GM21528 (cell line): Measurements from ENCODE around the gene LURAP1L.
"Not testable (repeated sequence)": the region's sequence is repeated elsewhere in the genome, so short reads cannot be mapped to it uniquely, and the experiment has no call there.

Source experiments
- ATAC-seq: cut with Tn5 transposase; IDR thresholded peaks from one replicate; pipeline ENCODE4 v1.9.1; 2021; ENCODE audit warnings: mild to moderate bottlenecking, moderate library complexity; ENCODE audit not compliant: unreplicated experiment, low FRiP score

LURAP1L gene

DNA sequence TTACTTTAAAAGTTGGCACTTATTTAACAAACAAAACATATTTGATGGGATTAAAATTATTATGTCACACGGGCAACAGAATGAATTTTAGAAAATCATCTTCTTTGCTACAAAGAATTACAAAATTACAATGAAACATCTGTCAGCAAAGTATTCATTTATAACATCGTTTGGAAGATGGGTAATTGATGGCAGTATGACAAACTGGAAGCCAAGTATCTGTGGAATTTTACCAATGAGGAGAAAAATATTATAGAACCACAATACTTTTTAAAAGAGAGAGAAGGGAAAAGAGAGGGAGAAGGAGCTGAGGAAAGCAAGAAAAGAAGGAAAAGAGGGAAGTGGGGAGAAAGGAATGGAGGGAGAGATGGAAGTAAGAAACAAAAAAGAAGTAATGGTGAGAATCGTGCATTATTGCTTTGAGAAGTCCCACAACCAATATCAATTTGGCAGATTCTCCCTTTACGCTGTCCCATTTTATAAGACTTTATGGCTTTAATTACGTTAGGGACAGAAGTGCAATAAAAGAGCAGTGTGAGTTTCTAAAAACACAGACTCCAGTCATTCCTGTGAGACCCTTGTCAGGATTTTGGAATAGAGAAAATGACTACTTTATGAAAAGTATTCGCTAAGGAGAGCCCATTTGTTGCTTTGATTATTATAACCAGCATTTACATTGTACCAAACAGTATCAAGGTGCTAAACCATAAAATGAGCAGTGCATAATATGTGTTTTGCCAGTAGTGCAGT, 76.7 kb downstream of the LURAP1L start:
- ATAC-seq: no peak

DNA sequence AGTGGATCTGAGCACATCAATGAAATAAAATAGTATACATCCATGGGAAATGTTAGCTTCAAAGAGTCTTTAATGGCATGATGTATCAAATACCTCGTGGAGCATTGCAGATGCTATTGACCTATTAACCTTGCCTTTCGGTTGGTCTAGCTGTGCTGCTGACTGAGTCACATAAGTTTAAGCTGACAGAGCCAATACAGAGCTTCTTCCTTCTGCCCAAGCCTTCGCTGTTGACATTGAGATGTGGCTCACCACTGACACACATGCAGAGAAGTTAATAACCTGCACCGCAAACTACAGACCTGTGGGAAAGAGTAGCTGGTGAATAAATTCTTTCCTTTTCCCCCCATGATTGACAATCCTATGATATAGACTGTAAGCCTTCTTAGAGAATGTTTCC, 78.2 kb downstream of the LURAP1L start:
- no peak for ATAC-seq

DNA sequence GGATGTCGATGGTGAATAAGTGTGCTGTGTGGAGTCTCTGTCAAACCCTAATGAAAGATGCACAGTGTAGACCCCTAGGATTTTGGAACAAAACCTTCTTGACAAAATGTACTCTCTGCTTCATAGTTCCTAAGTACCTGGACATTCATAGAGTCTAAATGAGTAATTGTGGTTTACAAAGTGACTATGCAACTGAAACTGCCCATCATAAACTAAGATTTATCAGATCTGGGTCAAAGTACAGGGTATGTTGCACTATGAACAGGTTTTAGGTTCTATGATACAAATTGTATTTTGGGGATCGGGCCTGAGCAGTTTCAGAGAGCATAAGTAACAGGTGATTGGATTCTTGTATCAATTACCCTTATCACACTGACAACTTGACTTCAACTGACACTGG, 79.4 kb downstream of the LURAP1L start:
- ATAC-seq: no peak

DNA sequence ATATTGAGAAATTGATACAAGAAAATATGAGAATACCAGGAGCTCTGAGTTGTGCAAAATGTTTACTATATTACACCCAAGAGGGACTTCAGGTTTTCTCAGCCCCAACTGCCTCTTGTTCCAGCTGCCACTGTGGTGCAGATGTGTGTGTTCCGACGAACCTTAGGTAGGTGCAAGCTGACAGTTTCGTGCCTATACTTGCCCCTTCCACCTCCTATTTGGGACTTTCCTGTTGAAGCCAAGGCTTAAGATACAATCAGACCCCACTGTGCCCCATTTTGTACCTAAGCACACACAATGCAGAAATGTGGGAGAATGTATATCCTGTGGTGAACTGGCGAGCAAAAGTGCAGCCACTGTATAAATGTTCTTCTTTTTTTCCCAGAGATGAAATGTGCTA, 80.2 kb downstream of the LURAP1L start:
- ATAC-seq: no peak

DNA sequence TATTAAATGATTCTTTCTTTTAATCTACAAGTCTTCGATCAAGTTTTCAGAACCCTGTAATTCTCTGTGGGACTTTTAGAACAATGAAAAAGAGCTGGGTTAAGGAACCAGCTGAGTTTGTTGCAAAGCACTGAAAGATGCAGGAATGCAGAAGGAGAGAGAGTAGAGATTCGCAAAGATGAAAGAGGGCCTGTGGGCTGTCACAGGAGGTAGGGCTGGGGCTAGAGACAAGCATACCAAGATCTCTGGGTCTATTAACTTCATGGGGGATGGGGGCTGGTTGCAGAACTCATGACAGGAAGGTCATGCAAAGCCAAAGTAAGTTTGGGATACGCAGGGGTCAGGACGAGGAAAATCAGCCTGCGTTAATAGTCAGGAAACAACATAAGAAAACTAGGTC, 81.8 kb downstream of the LURAP1L start:
- no peak for ATAC-seq

DNA sequence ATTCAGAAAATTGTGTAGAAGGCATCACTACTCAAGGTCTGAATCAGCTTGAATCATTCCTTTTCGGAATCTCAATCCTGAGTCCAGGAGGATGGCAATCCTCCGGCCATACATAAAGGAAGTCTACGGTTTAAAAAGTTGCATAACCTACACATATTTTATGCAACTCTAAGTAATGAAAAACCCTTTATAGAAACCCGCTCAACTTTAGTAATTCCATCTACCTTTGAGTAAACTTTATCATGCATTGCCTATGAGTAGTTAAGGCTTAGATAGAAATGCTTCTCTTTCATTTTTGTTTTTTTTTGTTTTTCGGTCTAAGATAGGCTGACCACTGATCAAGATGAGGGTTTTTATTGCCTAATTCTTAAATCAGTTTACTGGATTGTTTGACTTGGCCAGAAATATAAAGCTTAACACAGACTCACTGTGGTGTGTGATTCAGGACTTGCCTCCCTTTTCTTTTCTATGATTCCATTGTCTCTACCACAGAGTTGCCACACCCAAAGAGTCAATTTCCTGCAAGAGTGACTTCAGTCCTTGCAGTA, 85.0 kb downstream of the LURAP1L start:
- ATAC-seq: no peak

DNA sequence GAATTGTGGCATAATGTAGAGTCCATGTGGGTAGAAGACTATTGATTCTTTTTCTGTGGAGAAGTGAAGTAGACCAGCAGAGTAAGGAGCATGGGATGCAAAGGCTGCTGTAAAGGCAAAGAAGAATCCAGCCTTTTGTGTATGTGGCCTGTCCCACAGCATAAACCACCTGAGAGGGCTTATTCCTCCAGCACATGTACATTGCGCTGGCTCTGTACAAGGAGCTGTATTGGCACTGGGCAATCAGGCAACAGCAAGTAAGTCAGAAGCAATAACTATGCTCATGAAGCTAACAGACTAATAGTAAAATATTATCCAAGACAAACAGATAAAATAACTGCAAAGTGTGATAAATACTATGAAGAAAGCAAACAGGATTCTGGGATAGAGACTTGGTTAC, 86.2 kb downstream of the LURAP1L start:
- ATAC-seq: no peak

DNA sequence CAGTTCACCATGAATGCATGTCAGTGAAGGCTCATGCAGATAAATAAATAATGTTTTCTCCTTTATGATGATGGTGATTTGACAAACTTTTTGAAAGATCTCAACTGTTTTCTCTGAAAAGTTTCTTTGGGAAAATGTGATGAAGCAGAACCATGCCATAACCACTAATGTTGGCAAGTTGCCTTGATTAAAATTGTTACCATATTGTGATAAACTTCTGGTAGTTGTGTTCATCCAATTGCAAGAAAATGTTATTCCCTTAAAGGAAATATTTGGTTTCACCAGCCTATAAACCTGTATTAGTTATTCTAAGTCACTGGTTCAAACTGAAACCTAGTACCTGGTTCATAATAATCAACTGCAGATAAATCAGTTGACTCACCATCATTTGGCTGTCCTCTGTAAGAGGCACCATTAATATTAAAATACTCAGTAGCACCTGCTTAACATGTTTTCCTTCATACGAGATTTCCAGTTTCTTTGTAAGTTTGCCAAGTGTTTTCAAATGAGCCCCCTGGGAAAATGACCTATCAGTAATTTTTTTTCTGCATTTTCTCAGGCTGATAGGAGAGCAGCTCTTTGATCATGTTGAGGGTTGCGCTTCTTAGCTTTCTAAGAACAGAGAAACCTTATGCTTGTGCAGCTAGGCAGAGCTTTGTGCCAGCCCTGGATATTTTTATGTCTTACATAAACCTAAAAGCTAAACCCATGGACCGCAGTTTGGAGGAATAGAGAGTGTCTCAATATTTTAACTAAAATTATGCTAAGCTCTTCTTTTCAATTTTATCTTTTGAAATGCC, 88.0 kb downstream of the LURAP1L start:
- ATAC-seq: no peak

DNA sequence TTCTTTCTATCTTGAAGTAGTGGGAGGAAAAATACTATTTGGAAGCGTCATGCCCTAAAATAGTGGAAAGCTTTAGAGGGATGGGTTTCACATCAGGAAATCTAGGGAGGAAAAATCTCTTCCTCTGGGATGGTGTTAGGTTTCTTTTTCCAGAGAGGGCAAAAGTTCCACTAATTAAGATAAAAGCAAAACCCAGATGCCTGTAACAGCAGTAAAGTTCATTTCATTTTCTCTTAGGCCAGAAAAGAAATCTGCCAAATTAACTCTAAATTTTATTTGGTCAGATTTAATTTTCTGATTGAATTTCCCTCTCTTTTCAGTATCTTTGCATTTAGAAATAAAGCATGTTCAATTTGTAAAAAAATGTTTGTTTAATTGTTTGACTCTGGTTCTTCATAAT, 88.8 kb downstream of the LURAP1L start:
- ATAC-seq: no peak

DNA sequence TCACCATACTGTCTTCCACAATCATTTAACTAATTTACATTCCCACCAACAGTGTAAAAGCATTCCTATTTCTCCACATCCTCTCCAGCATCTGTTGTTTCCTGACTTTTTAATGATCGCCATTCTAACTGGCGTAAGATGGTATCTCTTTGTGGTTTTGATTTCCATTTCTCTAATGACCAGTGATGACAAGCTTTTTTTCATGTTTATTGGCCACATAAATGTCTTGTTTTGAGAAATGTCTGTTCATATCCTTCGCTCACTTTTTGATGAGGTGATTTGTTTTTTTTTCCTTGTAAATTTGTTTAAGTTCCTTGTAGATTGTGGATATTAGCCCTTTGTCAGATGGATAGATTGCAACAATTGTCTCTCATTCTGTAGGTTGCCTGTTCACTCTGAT, 90.6 kb downstream of the LURAP1L start:
- ATAC-seq: not testable (repeated sequence)
